ENCODE data around the gene EPB42.
"Not testable (repeated sequence)": the region's sequence is repeated elsewhere in the genome, so short reads cannot be mapped to it uniquely, and the experiment has no call there.

EPB42 gene

DNA sequence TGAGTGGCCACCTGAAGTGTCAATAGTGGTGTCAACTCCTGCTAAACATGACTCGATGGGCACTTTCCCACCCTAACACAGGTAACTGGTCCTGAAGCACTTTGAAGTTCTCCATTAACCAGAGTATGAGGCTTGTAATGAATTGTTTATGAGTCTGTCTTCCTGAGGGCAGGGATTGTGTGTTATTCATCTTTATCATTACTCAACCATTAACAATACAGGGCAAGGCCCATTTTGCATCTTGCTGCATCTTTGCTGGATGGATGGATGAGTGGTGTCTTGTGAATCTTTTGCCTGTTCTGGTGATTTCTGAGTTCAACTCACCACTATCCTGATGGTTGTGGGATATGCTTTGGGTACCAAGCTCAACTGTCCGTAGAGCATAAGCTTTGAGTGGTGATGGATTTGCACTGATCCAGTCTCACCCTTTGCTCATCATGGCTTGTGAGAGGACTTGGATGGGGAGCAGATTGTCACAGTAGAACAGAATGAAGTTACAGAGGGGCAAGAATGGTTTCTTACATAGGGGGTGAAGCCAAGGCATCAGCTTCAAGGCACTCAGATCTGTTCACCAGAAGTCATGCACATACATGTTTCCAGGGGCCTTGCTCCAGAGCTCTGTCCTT lies 22.3 kb upstream of the EPB42 start:
- DNase-seq: no peak
- intact Hi-C loops (cut with DNase I): no loop called here

DNA sequence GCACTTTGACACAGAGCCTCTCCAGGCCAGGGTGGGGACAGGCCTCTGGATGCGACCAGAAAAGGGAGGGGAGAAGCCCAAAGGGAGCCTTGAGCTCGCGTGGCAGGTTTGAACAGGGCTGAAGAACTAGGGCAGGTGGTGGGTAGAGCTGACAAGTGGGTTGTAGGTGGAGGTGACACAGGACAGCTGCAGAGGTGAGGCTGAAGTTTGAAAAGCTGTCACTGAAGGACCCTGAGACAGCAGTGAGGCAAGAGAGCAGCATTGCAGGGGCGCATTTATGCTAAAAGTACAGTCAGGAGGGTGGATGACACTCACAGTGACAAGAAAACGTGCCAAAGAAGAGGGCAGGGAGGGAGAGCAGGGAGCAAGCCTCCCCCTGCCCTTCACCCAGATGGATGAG lies 21.8 kb upstream of the EPB42 start:
- intact Hi-C loops (cut with DNase I): no loop called here
- no peak for DNase-seq

GRCh38 chr15:43241100-43241499 lies 20.3 kb upstream of the EPB42 start:
- peak in 1 of 10 donors; percentile 87 for DNase-seq
- intact Hi-C loops (cut with DNase I): no loop called here

- no peak for DNase-seq
- intact Hi-C loops (cut with DNase I): no loop called here
Observed at GRCh38 chr15:43239732-43240491, 19.1 kb upstream of the EPB42 start.

GRCh38 chr15:43238671-43239131 lies 17.9 kb upstream of the EPB42 start:
- intact Hi-C loops (cut with DNase I): no loop called here
- no peak for DNase-seq

GRCh38 chr15:43237842-43238470 lies 17.1 kb upstream of the EPB42 start:
- intact Hi-C loops (cut with DNase I): no loop called here
- no peak for DNase-seq

DNA sequence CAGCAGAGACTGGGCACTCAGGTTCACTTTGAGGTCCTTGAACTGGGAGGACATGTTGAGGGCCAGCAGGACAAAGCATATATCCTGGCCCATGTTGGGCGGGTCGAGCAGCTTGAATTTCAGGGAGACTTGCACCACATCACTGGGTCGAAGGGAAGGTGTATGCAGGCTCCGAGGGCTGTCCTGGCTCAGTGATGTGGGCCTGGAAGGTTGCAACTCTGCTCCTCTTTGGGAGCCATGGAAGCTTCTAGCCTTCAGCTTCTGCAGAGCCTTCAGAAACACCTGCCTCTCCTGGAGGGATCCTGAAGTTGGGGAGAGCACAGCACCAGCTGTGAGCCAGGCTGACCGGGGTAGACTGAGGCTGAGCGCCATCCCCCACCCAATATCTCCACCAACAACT lies 14.7 kb upstream of the EPB42 start:
- no peak for DNase-seq
- intact Hi-C loops (cut with DNase I): no loop called here

- intact Hi-C loops (cut with DNase I): no loop called here
- DNase-seq: no peak
Observed at GRCh38 chr15:43232289-43232874, 11.6 kb upstream of the EPB42 start.

GRCh38 chr15:43230640-43231115 lies 9.9 kb upstream of the EPB42 start:
- intact Hi-C loops (cut with DNase I): no loop called here
- no peak for DNase-seq

DNA sequence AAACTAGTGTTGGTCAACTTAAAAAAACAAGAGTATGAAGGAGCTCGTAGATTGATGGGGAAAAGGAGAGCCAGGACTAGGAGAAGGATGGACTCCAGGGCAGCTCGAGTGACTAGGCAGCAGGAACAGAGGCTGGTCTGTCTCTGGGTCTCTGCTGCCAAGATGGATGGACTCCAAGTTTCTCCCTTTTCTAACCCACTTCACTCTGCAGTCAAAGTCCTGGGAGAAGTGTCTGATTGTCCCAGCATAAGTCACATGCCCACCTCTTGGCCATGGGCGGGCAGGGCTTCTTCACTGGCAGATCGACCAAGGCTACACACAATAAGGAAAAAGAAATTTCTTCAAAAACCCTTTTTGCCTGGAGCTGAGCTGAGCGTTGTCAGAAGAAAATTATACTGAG lies 9.2 kb upstream of the EPB42 start:
- intact Hi-C loops (cut with DNase I): no loop called here

DNA sequence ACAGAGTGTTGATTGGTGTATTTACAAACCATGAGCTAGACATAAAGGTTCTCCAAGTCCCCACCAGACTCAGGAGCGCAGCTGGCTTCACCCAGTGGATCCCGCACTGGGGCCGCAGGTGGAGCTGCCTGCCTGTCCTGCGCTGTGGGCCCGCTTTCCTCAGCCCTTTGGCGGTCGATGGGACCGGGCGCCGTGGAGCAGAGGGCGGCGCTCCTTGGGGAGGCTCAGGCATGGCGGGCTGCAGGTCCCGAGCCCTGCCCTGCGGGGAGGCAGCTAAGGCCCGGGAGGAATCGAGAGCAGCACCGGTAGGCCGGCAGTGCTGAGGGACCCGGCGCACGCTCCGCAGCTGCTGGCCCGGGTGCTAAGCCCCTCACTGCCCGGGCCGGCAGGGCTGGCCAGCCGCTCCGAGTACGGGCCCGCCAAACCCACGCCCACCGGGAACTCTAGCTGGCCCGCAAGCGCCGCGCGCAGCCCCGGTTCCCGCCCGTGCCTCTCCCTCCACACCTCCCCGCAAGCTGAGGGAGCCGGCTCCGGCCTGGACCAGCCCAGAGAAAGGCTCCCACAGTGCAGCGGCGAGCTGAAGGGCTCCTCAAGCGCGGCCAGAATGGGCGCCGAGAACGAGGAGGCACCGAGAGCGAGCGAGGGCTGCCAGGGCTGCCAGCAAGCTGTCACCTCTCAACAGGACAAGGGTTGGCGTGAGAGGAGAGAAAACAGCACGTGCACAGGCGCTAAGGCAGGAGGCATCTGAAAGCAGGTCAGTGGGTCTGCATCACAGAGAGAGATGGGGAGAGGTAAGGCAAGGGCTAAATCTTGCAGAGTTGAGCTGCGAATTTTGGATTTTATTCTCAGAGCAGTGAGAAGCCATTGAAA lies 5.9 kb upstream of the EPB42 start:
- peak in 1 of 10 donors; percentile 82 for DNase-seq
- intact Hi-C loops (cut with DNase I): no loop called here

More for the DNA sequence above, 9.2 kb upstream of the EPB42 start:
- DNase-seq: peak in 3 of 10 donors; percentile 9 to 31 (median 20)

DNA sequence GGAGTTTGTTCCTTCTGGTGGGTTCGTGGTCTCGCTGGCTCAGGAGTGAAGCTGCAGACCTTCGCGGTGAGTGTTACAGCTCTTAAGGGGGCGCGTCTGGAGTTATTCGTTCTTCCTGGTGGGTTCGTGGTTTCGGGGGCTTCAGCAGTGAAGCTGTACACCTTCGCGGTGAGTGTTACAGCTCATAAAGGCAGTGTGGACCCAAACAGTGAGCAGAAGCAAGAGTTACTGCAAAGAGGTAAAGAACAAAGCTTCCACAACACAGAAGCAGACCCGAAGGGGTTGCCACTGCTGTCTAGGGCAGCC lies 5.1 kb upstream of the EPB42 start:
- DNase-seq: not testable (repeated sequence)
- intact Hi-C loops (cut with DNase I): loop anchor here (1.0 kb wide), 1 partner anchor 59 kb away; no protein-coding TSS in a partner anchor

DNA sequence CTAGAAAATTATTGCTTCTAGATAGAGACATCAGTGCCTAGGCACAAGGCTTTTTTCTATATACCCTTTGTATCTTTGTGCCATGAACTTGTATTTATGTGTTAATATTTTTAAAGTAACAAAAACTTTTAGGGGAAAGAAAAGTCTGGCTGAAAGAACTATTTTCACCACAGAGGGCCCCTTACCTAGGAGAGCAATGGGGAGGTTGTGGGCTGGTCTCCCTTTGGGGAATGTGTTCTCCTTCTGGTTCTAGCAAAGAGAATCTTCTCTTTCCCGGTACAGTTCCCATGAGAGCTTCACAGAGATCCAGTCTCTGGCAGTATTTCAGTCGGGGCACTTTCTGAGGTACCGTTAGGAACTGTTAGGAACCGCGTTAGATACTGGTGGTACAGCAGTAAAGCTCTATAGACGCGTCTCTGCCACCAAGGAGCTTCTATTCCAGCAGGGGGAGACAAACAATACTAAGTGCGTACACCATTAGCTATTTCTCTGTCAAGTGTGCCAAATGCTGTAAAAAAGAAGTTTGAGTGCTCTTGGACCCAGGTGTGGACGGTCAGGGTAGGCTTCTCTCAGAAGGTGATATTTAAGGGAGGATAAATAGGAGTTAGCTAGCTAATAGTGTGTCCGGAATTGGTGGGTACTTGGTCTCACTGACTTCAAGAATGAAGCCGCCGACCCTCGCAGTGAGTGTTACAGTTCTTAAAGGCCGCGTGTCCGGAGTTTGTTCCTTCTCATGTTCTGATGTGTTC lies 4.6 kb upstream of the EPB42 start:
- intact Hi-C loops (cut with DNase I): loop anchor here (1.0 kb wide), 1 partner anchor 60 kb away; no protein-coding TSS in a partner anchor
- DNase-seq: peak in 1 of 10 donors; percentile 28

DNA sequence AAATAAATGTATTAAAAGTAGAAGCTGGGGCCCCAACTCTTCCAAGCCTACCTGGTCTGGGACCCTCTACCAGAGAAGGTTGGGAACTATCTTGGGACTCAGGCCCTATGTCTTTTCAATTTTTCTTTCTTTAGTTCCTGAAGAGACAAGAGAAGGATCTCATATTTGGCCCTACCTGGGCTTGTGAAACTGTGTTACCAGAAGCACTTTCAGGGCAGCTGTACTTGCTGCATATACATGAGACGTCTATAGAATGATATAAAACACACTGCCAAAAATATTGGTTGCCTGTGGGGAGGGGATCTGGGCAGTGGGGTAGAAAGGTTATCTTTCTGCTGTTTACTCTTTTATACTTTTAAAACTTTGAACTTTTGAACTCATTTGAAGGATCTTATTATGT lies 604 bp upstream of the EPB42 start:
- DNase-seq: no peak
- intact Hi-C loops (cut with DNase I): no loop called here

DNA sequence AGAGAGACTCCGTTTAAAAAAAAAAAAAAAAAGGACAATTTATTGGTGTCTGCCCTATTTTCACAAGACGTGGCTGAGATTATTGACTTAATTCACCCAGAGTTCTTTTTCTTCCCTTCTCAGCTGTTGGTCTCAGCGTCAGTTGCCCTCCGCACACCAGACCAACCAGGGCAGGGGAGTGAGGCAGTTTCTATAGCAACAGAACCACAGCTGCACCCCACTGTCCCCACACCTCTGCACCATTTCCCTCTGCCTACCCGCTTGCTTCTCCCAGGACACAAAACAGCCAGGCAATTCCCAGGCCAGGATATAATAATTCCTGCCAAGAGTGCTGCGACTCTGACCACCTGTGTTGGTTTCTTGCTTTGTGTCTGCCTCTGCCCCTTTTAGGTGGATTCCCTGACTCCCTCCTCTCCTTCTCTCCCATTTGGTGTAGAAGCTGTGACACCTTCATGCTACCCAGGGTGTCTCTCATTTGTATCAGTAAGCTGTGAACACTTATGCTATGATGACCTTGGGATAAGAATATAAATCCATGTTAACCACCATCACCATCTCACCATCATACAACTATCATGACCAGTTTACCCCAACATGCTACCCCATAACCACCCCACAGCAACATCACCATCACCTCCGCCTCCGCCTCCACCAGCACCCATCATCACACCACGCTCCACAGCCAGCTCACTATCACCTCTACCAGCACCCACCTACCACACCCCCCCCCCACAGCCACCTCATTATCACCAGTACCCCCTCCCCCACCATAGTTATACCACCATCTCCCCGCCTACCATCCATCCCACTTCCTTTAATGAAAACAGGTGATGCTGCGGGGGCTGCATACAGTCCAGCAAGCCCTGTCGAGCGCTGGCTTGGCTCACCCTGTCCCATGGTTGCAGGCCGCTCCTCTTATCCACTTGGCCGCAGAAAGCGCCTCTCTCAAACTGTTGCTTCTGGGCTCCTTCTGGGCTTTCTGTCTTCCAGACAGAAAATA lies 589 bp downstream of the EPB42 start:
- DNase-seq: no peak
- intact Hi-C loops (cut with DNase I): no loop called here

DNA sequence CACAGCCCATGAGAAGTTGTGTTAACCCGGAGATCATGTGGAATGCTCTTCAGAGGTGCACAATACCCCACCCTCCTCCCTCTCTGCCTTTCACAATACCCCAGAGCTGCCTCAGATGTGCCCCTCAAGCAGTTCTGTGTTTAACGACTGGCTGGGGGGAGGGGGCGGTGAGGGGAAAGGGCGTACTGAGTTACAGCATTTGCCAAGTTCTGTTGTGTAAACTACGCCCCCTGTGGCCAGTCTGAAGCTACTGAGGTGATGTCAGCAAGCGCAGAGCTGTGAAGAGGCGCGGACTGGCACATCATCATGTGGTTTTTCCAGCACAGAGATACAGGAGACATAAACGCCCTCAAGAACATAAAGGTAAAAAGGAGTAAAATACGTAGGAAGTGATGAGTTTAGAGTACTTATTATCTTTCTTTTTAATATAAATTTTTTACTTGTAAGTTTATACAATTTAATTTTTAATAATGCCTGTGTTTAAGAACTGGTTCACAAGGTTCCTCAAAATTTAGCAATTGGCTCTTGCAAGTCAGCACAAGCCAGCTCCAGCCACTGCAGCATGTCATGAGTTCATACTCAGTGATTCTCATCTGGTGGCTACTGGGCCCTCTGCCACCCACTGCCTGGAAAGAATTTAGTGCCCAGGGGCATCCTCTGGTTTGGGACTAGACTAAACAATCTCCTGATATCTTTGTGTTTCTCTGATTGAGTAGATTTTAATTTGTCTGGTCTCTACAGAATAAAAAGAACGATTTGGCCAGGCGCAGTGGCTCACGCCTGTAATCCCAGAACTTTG lies 1.7 kb downstream of the EPB42 start:
- intact Hi-C loops (cut with DNase I): no loop called here
- no peak for DNase-seq

- DNase-seq: no peak
- intact Hi-C loops (cut with DNase I): no loop called here
Observed at GRCh38 chr15:43215961-43216360, 4.9 kb downstream of the EPB42 start.
